HG02938 (cell line): ENCODE measurements around the gene SPAG16.
"Not testable (repeated sequence)": the region's sequence is repeated elsewhere in the genome, so short reads cannot be mapped to it uniquely, and the experiment has no call there.

Experiments used
- ATAC-seq: cut with Tn5 transposase; IDR thresholded peaks from one replicate; pipeline ENCODE4 v1.9.1; 2021; ENCODE audit warnings: mild to moderate bottlenecking, moderate library complexity; ENCODE audit not compliant: unreplicated experiment

SPAG16 gene

DNA sequence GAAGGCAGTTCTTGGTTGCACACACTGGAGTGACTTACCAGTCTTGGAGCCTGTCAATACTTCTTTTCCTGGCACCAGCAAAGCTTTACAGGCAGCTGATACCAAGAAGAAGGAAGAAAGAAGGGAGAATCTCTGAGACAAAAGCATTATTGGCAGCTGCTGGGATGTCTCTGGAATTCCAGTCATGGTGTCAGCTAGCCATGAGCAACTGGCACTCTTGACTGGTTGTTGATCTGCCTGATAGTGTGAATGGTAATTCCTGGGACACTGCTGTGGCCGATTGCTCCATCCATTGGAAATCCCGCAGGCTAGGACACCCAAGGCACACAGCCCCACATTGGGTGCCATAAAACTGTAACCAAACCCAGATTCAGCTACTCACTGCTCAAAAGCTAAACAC lies 17.8 kb upstream of the SPAG16 start:
- ATAC-seq = no peak

DNA sequence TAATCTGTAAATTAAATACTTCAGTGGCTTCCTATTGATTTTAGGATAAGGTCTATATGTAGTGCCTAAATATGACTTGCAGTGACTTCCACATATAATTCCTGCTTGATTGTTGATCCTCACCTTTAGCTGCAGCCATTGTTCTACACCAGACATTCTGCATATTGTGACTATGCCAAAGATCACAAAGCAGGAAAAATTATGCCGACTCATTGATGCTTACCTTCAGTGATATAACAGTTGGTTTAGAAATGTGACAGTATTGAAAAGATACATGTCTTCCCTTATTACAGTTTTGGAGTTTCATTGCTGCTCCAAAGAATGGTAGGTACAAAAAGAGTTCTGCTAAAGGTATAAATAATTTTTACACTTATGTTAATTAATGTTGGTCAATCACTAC lies 12.3 kb upstream of the SPAG16 start:
- ATAC-seq = no peak

DNA sequence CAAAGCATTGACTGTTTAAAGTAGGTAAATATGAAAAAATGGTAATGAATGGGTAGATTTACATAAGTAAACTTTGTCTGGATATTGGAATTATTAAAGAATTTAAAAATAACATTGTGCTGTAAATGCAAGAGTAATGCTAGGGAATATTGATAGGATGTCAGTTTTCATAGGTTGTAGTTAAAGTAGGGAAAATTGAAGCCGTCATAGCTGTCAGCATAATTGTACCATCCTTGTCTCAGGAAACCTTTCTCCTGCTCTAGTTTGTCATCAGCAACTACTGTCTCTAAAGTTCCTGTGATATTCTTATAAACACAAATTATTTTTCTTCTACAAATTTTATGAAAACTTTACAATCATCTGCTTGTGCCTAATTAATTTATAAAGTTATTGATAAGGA lies 10.1 kb upstream of the SPAG16 start:
- no peak for ATAC-seq

DNA sequence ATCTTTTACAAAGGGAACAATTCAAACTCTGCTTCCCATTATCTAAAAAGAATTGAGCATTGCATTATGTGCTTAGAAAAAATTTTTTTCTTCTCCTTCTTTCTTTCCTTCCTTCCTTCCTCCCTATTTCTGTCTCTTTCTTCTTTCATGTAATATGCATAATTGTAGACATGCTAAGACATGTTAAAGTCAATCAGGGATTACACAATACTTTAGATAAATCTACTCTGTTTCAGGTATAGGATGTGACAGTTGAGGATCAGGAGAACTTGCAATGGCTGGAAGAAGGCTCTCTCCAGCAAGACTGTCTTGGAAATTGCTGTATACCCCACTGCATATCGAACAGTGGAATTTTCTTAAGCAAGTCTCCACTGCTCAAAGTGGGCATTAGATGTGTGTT lies 9.0 kb upstream of the SPAG16 start:
- no peak for ATAC-seq

DNA sequence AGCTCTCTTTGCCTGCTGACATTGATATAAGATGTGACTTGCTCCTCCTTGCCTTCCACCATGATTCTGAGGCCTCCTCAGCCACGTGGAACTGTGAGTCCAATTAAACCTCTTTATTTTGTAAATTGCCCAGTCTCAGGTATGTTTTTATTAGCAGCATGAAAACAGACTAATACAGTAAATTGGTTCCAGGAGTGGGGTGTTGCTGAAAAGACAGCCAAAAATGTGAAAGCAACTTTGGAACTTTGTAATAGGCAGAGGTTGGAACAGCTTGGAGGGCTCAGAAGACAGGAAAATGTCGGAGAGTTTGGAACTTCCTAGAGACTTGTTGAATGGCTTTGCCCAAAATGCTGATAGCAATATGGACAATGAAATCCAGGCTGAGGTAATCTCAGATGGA lies 7.1 kb upstream of the SPAG16 start:
- not testable (repeated sequence) for ATAC-seq

DNA sequence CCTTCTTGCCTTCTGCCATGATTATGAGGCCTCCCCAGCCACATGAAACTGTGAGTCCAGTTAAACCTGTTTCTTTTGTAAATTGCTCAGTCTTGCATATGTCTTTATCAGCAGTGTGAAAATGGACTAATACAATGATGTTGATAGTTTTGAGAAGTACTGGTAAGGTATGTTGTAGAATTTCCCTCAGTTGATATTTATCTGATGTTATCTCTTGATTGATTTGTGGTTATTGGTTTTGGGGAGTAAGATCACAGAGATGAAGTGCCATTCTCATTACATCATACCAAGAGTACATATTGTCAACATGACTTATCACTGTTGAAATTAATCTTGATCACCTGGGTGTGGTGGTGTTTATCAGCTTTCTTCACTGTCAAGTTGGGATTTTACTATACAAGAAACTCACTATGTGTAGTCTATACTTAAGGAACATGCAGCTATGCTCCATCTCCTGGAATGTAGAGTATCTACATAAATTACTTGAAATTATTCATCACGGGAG lies 5.1 kb upstream of the SPAG16 start:
- ATAC-seq = no peak

DNA sequence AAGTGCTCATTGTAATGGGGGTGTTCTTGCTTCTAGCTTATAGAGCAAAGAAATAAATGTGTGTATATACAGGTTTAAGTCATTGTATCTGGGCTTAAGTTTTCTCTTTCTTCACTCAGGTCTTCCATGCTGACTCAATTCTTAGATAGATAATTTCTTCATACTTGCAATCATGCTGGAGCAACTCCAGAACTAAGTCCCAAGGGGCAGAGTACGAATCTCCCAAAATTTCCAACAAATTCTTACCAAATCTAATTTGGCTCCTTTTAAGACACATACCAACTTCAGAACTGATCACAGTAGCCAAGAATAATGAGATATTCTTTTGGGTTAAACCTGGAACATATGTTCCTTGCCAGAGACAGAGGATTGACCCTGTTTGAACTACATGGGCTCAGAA lies 4.3 kb upstream of the SPAG16 start:
- ATAC-seq = no peak

DNA sequence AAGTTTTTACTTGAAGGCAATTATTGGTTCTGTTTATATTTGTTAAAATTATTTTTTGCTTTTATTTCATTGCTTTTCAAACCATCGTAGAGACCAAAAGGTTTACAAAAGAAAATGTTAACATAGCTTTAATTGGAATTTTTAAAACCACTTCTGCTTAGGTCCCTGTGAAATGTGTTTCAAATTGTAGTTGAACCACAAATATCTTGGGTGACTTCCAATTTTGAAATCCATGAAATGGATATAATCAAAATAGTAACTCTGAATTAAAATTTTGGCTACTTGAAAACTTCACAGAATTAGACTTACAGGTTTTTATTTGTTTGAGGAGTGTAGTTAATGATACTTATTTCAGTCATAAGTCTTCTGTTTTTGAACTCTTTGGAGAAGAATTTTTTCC lies 3.1 kb upstream of the SPAG16 start:
- no peak for ATAC-seq

DNA sequence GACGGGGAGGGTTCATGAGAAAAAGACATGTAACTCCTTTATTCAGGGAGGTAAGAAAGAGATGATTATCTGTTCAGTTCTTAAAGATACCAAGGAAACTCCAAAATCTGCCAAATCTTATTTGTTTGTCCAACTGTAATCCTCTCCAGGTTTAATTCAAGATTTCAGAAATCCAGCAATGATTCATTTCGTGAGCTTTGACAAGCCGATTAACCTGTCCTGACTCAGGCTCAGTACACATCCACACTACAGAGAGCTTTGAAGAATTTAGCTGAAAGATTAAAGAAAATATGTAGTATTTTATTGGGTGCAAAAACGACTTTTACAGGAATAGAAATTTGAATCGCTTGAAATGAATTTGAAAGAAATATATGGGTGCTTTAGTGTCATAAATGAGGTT lies 1.1 kb downstream of the SPAG16 start:
- no peak for ATAC-seq

DNA sequence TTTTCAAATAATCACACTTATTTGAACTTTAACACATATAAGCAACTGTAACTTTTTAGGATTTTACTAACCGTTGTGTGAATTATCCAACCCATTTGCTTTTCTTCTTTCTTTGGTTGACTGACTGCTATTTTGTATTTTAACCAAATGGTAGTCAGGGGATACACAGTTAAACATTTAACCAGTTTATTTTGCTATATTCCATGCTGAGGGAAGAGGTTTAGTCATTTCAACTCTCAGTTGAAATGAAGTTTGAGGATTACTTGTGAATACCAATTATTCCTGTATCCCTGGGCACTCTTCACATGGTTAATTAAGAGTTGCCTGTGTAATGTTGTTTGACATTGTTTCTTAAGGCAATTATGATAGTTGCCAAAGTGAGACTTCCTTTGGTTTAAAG lies 1.9 kb downstream of the SPAG16 start:
- ATAC-seq = no peak

DNA sequence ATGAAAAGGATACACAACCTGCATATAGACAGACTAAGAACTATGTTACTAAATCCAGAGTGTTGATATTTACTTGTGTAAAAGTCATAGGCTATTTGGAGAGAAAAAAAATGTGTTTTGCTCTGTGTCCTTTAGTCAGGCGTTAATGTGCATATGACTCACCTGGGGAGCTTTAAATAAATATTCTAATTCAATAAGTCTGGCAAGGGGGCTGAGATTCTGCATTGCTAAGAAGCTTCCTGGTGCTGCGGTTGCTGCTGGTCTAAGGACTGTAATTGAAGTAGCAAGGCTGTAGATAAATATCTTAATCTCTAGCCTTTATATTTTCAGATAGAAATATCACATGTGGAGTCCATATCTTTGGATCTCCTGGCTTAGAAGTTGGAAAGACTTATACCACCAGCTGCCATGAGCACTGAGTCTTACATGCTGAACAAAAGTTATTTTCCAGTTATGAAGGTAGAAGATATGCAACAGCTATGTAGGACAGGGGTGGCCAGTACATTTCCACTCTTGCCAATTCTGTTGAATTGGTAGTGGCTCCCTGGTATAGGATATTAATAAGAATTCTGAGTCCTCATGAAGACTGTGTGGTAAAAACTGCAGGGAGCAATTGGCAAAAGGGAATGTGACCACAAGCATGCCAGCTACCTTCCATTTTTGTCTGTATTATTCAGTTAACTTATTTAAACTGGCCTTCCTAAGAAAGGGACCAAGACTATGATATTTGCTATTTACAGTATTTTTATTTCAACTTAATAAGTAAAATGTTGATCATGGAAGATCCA lies 4.8 kb downstream of the SPAG16 start:
- ATAC-seq = no peak

DNA sequence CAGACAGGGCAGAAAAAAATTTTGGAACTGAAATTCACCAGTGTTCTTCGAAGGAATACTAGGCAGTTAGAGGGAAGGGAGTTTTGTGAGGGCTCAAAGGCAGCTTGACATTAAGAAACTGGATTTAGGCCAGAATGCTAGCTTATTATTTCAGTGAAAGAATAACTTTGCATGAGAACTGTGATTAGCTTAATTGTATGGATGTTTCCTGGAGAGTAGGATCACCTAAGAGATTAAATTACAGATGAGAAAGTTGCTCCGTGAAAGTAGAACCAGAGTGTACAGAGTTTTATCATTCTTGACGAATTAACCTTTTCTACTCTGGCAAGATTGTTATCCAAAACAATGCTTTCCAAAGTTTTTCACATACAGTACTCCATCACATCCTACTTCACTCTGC lies 6.2 kb downstream of the SPAG16 start:
- ATAC-seq = no peak

DNA sequence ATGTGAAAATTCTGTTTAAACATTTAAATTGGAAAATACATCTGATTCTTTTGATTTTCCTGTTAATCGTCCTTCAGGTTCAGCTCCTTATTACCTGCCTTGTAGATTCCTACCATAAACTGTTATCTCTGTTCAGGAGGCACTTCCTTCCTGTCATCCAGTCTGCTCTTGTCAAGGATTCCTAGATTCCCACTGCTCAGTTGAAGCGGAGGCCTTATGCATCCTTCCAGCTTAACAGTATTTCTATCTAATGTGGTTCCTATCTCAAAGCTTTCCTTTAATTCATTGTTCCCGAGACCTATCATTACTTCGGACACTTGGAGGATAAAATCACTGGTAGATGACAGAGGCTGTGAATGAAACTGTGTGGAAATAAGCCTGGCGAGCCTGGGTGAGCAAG lies 12.0 kb downstream of the SPAG16 start:
- ATAC-seq = no peak

DNA sequence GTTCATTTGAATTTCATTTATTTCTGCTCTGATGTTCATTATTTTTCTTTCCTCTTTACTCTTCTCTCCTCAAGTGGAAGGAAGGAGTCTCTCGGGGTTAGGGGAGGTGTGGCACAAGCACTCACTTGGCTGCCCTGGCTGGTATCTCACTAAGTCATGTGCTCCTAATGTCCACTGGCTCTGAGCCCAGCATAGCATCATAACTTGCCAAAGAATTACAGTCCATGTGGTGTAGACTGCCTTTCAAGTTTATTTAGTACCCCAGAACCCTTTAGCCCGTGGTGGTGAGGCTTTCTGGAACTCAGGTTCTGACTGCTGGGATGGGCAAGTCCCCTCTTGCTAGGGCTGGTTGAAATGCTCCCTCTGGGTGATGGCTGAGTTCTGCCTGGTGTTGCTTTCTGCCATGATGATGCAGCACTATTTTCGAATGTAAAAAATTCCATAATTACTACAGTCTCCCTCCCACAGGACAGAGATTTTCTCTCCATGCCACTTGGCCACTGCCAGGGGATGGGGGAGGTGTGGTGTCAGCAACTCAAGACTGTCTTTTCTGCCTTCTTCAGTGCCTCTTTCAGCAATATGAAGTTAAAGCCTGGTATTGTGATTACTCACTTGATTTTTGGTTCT lies 22.2 kb downstream of the SPAG16 start:
- ATAC-seq = no peak

DNA sequence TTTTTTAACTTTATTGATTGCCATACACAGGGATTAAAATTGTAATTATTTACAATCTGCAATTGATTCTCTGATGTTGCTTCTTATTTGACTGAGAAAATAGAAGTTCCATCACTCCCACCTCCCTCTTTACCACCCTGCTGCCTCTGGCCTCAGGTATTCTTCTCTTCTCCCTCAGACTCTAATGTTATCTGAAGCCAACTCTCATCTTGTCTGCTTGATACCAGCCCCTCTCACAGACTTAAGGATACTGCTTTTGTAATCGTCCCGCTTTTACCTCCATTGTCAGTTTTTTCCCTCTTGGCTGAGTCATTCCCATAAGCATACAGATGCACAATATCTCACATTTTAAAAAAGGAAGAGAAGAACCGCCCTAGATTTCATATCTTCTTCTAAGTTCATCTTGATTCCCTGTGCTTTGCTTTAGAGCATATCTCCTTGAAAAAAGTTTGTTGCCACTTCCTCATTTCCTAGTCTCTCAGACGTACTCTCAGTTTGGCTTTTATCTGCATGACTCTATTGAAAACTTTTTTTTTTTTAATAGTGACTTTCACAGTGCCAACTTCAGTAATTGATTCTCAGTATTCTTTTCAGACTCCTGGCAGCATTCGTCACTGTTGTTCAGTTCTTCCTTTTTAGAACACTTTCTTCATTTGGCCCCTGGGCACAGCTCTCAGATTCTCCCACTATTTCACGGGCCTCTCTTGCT lies 31.1 kb downstream of the SPAG16 start:
- no peak for ATAC-seq

DNA sequence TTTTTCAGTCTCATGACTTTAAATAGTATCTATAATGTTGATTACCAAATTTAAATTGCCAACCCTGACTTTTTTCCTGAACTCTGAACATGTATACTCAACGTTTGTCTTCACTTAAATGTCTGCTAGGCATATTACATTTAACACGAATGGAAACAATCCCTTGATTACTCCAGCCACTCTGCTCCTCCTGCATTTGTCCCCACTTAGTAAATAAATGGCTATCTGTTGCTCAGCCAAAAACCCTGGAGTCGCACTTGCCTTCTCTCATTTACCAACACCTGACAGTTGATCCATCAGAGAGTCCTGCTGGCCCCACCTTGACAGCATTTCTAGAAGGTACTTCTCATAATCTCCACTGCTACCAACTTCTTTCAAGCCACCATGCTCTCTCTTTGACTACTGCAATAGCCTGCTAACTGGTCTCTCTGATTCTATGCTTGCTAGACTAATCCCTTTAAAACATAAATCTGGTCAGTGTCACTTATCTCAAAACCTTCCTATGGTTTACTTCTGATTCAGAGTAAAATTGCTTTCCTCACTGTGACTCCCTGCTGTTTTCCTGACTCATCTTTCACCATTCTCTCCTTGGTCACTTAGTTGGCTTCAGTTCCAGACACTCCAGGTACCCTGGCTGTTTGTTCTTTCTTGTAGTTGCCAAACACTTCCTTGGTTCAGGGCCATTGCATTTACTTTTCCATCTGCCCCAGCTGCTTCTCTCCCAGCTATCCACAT lies 31.9 kb downstream of the SPAG16 start:
- ATAC-seq = no peak

DNA sequence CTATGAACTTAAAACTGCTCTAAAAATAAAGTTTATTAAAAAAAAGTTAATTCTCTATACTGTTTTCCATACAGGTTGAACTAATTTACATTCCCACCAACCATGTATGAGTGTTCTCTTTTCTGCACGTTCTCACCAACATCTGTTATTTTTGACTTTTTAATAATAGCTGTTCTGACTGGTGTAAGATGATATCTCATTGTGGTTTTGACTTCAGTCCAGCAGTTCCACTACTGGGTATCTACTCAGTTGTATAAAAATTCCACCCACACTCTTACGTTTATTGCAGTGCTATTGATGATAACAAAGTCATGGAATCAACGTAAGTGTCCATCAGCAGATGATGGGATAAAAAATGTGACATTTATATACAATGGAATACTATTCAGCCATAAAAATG lies 33.7 kb downstream of the SPAG16 start:
- ATAC-seq = no peak

DNA sequence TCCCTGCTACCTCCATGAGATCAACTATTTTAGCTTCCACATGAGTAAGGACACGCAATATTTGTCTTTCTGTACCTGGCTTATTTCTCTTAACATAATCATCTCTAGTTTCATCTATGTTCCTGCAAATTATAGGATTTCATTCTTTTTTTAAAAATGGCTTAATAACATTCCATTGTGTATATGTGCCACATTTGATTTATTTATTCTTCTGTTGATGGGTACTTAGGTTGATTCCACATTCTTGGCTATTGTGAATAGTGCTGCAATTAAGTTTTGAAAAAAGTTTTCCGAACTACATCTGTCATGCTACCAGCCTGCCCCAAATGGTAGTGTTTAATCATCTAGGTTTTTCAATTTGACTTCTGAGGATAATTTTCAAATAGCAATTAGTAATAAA lies 36.3 kb downstream of the SPAG16 start:
- no peak for ATAC-seq

DNA sequence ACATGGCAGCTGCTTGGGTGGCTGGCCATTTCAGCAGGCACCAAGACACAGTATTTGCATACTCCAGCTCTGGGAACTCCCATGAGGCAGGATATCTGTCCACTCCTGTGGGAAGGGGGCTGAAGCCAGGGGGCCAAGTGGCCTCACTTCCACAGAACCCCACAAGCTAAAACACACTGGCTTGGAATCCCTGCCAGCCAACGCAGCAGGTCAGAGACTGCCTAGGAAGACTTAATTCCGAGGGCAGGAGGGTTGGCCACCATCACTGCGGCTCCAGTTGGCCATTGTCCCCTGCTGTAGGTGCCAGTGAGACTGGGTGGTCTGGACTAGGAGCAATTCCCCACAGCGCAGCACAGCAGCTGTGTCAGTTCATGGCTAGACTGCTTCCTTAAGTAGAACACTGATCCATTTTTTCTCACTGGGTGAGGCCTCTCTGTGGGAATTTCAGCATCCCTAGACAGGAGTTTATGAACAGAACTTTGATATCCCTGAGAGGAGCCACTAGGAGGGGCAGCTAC lies 52.0 kb downstream of the SPAG16 start:
- ATAC-seq = no peak

DNA sequence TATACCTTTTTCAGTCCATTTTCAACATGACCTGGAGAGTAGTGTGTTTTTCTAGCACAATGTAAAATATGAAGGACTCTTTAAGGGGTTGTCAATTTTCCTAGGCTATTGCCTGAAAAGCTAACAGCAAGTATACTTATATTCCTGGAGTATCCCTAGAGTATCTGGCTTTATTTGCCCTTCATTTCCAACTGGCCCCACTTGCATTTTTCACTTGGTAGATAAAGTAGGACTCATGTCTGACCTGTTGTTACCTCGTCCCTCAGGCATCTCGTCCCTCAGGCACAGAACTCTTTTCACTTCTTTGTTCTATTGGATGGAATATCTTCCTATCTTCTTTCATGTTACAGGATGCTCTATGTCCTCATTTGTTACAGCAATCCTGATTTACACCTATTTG lies 69.2 kb downstream of the SPAG16 start:
- no peak for ATAC-seq

DNA sequence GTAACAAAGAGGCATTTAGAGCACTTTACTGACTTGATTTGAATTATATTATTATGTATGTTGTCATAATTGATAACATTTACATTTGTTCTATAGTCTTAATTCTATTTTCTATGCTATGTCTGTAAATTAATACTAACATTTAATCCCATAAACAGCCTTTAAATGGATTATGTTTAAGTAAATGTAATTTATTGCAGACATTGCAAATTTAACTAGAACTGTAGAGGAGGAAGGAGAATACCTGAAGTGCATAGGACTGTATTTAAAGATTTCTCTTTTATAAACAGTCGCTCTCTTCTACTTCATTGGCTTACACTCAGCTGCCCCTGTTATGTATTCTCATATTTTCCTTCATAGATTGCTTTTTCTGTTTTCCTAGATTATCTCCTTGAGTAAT lies 92.4 kb downstream of the SPAG16 start:
- ATAC-seq = no peak
